Left forelimb (tissue), 1 donor: ENCODE measurements around the gene KIN.
"Not testable (repeated sequence)": the region's sequence is repeated elsewhere in the genome, so short reads cannot be mapped to it uniquely, and the experiment has no call there.

ENCODE experiments used
- DNase-seq: peaks from one replicate; pipeline ENCODE4 v3.0.0-alpha.2; 2018; ENCODE audit warnings: low spot score

The KIN gene

GRCh38 chr10:7794251-7795026, 6.6 kb upstream of the KIN start:
- DNase-seq = no peak

DNA sequence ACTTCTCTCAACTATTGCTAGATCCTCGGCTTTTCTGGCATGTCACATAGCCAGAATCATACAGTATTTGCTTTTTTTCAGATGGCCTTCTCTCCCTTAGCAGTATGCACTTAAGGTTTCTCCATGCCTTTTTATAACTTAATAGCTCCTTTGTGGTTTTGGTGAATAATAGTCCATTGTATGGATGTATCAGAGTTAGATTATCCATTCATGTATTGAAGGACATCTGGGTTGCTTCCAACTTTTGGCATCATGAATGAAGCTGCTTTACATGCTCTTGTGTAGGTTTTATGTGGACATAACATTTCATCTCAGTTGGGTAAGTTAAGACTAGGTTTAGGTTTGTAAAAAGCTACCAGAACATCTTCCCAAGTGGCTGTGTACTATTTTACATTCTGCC, 4.7 kb upstream of the KIN start:
- no peak for DNase-seq

- no peak for DNase-seq
Observed at GRCh38 chr10:7789390-7789789, 1.6 kb upstream of the KIN start.

- DNase-seq = no peak
Observed at GRCh38 chr10:7788639-7789286, 970 bp upstream of the KIN start.

DNA sequence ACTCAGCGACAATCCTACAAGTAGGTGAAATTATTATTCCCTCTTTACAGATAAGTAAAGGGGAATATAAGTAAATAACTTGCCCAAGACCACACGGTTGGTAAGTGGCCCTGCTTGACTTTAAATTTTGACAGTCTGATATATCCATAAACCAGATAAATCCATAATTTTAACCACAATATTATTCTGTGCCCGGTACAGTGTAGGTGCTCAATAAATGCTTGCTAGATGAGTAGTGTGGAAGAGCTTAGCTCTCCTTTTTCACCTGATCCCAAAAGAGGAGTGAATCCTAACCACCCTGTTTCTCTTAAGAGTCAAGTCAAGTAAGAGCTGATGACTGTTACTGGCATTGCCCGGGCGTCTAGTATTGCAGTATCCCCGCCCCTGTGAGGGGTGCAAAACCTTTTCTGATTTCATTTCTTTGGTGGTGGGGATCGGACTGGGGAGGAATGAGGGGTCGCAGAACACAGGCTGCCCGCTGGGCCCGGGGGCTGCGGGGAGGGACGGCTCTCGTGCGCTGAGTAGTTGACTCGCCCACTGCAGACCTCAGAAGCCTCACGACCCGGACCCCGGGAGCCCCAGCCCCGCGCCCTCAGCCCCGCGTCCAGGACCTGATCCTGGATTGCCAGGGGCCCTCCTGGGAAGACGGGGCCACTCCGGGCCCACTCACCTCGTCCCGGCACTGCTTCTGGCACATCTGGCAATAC, 490 bp downstream of the KIN start:
- no peak for DNase-seq

DNA sequence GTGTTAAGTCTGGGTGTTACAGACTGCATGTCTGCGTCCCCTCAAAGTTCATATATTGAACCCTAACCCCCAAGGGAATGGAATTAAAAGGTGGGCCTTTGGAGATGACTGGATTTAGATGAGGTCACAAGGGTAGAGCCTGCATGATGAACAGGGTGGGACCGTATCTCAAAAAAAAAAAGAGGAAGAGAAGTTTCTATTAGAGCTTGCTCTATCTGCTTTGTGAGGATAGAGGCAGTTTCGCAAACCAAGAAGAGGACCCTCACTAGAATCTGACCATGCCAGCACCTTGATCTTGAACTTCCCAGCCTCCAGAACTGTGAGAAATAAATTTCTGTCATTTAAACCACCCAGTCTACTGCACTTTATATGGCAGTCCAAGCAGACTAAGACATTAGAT, 1.4 kb downstream of the KIN start:
- DNase-seq = no peak

DNA sequence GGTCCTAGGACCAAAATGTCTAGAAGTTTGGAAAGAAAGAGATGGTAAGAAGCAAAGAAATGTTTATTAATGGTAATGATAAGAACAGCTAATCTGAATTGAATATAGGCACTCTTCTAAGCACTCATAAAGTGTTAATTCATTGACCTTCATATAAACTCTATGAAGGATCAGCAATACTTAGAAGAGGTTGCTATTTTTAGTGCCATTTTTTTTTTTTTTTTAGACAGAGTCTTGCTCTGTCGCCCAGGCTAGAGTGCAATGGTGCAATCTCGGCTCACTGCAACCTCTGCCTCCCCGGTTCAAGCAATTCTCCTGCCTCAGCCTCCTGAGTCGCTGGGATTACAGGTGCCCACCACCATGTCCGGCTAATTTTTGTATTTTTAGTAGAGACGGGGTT, 5.6 kb downstream of the KIN start:
- DNase-seq = not testable (repeated sequence)

- no peak for DNase-seq
Observed at GRCh38 chr10:7776777-7777176, 11.0 kb downstream of the KIN start.

DNA sequence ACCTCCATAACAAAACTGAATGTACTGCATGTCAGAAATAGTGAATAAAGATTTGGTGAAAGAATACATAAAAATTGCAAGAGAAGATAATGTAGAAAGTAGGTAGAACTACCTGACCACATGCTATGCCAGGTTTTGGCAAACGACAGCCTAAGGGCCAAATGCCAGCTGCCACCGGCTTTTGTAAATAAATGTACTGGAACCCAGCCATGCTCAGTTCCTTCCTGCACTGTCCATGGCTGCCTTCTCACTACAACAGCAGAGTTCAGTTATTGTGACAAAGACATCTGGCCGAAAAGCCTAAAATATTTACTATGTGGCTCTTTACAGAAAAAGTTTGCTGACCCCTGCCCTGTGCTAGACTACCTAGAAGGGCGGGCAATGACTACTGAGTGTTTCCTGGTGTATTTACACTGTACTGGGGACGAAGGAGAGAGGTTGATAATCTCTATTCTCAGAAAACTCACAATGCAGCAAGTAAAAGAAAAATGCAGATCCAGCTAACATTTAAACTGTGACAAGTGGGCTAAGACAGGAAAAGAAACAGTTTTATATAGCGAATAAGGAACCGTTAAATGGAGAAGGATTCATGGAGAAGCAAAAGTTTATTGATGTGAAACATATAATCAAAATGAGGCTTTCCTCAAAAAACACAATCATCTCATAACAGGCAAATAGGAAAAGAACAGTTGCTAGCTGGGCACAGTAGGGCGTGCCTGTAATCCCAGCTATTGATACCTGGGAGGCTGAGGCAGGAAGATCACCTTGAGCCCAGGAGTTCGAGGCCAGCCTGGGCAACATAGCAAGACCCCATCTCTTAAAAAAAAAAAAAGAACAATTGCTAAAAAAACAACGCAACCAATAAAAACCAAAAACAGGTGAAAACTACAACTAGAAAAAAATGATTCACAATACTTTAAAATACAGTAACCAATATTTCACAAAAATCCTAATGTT, 13.7 kb downstream of the KIN start:
- no peak for DNase-seq

- no peak for DNase-seq
Observed at GRCh38 chr10:7768417-7768816, 19.4 kb downstream of the KIN start.

GRCh38 chr10:7767209-7767608, 20.6 kb downstream of the KIN start:
- no peak for DNase-seq

DNA sequence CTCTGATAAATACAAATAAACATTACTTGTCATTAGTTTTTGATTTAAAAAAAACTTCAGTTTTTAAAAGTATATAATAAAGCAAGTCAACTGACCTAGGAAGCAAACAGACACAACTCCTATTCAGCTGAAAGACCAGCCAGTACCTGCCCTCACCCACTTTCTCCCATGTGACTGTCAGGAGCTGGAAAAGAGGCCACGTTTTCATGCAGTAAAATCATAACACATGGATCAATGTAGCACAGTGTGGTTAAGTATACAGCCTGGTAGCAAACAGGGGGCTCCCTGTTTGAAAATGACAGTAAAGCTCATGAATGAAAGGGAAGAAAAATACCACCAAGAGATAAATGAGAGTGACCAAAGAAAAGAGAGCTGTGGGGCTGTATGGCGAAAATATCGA, 21.6 kb downstream of the KIN start:
- DNase-seq = no peak

DNA sequence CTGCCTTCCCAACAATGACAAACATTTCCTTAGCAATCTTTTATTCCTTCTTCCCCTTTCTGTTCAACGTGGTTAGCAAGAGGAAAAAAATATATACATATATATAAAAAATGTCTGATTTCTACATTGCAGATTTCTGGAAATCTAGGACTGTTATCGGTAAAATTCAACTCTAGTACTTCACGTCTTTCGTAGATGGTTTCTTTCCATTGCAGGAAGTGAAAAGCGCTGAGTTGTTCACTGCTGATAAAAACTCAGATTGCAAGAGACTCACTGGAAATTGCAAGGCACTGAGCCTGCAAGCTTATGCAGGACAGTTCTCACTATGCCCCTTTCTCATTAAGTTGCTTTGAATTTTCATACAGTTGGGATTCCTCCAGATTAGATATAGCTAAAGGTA, 23.9 kb downstream of the KIN start:
- no peak for DNase-seq

DNA sequence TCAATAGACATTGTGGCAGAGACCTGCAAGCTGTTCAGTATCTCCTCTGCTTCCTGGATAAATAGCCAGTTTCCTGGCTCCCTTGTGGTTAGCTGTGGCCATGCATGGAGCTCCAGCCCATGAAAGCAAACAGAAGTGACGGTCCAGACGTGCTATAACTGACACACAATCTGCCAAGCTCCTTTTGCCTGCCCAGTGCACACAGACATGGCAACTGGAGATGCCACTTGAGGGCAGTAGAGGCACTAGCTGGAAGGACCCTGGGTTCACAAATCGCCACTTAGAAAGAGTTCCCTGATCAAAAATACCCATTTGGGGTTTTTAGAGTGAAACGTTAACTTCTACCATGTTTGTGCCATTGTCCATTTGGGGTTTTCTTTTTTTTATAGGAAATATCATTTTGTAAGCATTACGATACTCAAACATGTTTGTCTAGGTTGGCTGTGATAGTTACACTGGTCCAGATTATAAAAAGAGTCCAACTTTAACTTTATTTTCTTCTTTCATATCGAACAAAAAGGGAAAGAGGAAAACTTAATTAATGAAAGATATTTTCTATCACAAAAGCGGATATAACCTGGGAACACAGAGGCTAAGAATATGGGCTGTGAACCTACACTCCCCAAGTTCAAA, 31.3 kb downstream of the KIN start:
- no peak for DNase-seq

GRCh38 chr10:7755103-7755502, 32.7 kb downstream of the KIN start:
- DNase-seq = no peak

DNA sequence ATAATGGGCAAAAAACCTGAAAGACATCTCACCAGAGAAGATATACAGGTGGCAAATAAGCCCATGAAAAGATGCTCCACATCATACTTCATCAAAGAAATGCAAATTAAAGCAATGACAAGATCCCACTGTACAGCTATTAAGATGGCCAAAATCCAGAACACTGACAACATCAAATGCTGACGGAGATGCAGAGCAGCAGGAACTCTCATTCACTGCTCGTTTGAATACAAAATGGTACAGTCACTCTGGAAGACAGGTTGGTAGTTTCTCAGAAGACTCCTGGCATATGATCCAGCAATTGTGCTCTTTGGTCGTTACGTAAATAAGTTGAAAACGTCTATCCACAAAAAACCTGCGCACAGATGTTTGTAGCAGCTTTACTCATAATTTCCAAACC, 35.5 kb downstream of the KIN start:
- no peak for DNase-seq

DNA sequence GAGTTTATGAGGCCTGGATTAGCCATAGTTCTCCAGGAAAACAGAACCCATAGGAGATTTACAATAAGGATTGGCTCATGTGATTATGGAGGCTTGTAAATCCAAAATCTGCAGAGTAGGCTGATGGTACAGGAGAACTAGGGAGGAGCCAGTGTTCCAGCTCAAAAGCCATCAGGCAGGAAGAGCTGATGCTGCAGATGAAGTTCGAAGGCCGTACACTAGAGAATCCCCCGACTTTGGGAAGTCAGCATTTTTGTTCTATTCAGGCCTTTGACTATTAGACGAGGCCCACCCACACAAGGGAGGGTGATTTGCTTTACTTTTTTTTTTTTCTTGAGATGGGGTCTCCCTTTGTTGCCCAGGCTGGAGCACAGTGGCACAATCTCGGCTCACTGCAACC, 37.6 kb downstream of the KIN start:
- no peak for DNase-seq

- DNase-seq = not testable (repeated sequence)
Observed at GRCh38 chr10:7748637-7749036, 39.2 kb downstream of the KIN start.

DNA sequence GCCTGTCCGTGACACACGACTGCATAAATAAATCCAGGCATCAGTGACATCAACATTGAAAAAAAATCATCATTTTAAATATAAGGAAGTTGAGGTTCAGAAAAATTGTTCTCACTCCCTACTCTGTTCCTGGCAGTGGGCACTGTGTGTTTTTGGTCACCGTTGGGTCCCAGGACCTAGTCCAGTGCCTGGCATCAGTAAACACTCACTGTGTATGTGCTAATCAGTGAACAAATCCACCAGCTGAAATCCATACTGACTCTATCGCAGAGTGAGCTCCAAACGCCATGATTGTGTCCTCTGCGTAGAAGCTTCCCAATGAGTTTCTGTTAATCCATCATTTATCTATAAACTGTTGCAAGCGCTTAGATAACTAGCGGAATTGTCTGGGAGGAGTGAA, 43.5 kb downstream of the KIN start:
- DNase-seq = no peak

GRCh38 chr10:7738536-7739407, 49.0 kb downstream of the KIN start:
- no peak for DNase-seq

GRCh38 chr10:7734821-7735220, 53.0 kb downstream of the KIN start:
- DNase-seq = no peak
